ENCODE measurements around the gene ZGLP1.
"Not testable (repeated sequence)": the region's sequence is repeated elsewhere in the genome, so short reads cannot be mapped to it uniquely, and the experiment has no call there.

ZGLP1 gene

GRCh38 chr19:10295305-10295846, 14.2 kb downstream of the ZGLP1 start:
- peak in 1 of 2 donors; percentile 52 for DNase-seq (ENCODE audit: low read depth in 1 of 2, low spot score in 1 of 2)

- no peak for DNase-seq (ENCODE audit: low read depth in 1 of 2, low spot score in 1 of 2)
These were observed 15.3 kb downstream of the ZGLP1 start for GRCh38 chr19:10294368-10294697.

- DNase-seq (ENCODE audit: low read depth in 1 of 2, low spot score in 1 of 2) = no peak
These were observed 15.8 kb downstream of the ZGLP1 start for GRCh38 chr19:10293637-10294367.

GRCh38 chr19:10292789-10293636, 16.6 kb downstream of the ZGLP1 start:
- DNase-seq (ENCODE audit: low read depth in 1 of 2, low spot score in 1 of 2) = no peak

GRCh38 chr19:10292206-10292788, 17.3 kb downstream of the ZGLP1 start:
- DNase-seq (ENCODE audit: low read depth in 1 of 2, low spot score in 1 of 2) = peak; percentile 41 to 52

- DNase-seq (ENCODE audit: low read depth in 1 of 2, low spot score in 1 of 2) = no peak
These were observed 17.9 kb downstream of the ZGLP1 start for GRCh38 chr19:10291554-10292205.

- DNase-seq (ENCODE audit: low read depth in 1 of 2, low spot score in 1 of 2) = no peak
These were observed 18.6 kb downstream of the ZGLP1 start for GRCh38 chr19:10290876-10291553.

GRCh38 chr19:10290357-10290875, 19.2 kb downstream of the ZGLP1 start:
- no peak for DNase-seq (ENCODE audit: low read depth in 1 of 2, low spot score in 1 of 2)

GRCh38 chr19:10289836-10290356, 19.7 kb downstream of the ZGLP1 start, which contains the start of gene ICAM5:
ICAM5 (plus strand) TSS chr19:10289952; CDS start chr19:10290044, 92 bp downstream.
- DNase-seq (ENCODE audit: low read depth in 1 of 2, low spot score in 1 of 2) = no peak

GRCh38 chr19:10289167-10289835, 20.3 kb downstream of the ZGLP1 start:
- peak; percentile 23 to 56 for DNase-seq (ENCODE audit: low read depth in 1 of 2, low spot score in 1 of 2)

- no peak for DNase-seq (ENCODE audit: low read depth in 1 of 2, low spot score in 1 of 2)
These were observed 20.9 kb downstream of the ZGLP1 start for GRCh38 chr19:10288662-10289166.

GRCh38 chr19:10286803-10287737, 22.5 kb downstream of the ZGLP1 start, which contains the start of gene ICAM4:
ICAM4 (plus strand) TSS chr19:10286955; CDS start chr19:10287013, 58 bp downstream.
- no peak for DNase-seq (ENCODE audit: low read depth in 1 of 2, low spot score in 1 of 2)

GRCh38 chr19:10285393-10285792, 24.2 kb downstream of the ZGLP1 start:
- DNase-seq (ENCODE audit: low read depth in 1 of 2, low spot score in 1 of 2) = no peak

GRCh38 chr19:10284960-10285278, 24.7 kb downstream of the ZGLP1 start:
- no peak for DNase-seq (ENCODE audit: low read depth in 1 of 2, low spot score in 1 of 2)

GRCh38 chr19:10284065-10284959, 25.3 kb downstream of the ZGLP1 start:
- DNase-seq (ENCODE audit: low read depth in 1 of 2, low spot score in 1 of 2) = no peak

- DNase-seq (ENCODE audit: low read depth in 1 of 2, low spot score in 1 of 2) = no peak
These were observed 26.1 kb downstream of the ZGLP1 start for GRCh38 chr19:10283301-10284064.

GRCh38 chr19:10282043-10282442, 27.6 kb downstream of the ZGLP1 start:
- DNase-seq (ENCODE audit: low read depth in 1 of 2, low spot score in 1 of 2) = not testable (repeated sequence)
